Measurements from ENCODE around the gene SMIM24.
"Not testable (repeated sequence)": the region's sequence is repeated elsewhere in the genome, so short reads cannot be mapped to it uniquely, and the experiment has no call there.

Gene SMIM24

DNA sequence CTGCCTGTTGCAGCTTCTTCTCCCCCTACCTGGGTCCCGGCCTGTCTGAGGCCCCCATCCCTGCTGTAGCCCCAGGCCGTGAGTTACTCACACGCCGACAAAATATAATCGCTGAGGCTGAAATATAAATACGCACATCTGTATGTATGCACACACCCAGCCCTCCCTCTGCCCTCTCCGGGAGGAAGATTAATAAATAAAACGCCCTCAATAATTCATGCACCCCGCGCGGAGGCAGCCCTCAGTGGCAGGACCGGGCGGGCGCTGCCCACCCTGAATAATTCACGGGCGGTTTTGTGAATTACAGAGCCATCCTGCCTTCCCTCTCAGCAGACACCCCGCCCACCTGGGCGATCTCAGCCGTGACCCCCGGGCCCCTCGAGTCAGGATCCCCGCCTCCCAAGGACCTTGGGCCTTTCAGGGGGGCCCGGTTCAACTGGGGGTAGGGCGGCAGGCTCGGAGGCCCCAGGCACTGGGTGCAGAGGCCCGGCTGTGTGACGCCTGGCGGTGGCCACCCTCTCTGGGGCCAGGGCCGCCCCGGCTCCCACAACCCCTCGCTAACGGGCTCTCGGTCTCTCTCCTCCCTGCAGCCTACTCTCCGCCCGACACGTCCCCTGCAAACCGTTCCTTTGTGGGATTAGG lies 24.2 kb downstream of the SMIM24 start:
- no peak for DNase-seq (ENCODE audit: low read depth in 2 of 2)

DNA sequence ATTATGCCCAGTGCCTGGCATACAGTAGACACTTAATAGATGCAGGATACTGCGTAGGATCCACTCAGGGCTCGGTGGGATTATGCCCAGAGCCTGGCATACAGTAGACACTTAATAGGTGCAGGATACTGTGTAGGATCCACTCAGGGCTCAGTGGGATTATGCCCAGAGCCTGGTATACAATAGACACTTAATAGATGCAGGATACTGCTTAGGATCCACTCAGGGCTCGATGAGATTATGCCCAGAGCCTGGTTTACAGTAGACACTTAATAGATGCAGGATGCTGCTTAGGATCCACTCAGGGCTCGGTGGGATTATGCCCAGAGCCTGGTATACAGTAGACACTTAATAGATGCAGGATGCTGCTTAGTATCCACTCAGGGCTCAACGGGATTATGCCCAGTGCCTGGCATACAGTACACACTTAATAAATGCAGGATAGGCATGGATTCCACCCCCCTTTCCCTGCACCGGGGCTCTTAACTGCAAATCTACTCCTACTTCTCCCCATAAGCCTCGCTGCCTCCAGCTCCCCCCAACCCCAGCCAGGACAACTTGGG lies 24.9 kb downstream of the SMIM24 start:
- DNase-seq (ENCODE audit: low read depth in 2 of 2) = no peak

DNA sequence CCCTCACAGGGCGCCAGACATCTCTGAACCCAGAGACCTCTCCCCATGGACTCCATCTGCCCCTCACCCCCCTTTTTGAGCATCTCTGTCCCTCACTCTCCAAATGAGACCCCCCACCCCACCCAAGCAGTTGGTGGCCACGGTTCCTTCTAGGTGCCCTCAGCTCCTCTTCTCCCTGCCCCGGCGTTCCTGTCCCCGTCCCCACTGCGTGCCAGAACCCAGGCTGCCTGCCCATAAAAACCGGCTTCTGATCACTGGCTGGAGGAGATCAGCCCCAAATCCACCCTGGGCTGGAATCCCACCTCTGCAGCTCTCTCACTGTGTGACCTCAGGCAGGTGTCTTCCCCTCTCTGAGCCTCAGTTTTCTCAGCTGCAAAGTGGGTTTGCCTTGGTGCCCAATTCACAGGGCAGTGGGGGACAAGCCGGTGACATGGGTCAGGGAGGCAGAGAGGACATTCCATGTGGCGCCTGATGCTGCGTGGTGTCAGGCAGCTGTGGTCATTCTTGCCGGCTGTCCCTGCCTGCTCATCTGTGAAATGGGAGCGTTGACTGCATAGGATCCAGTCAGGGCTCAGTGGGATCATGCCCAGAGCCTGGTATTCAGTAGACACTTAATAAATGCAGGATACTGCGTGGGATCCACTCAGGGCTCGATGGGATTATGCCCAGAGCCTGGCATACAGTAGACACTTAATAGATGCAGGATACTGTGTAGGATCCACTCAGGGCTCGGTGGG lies 25.5 kb downstream of the SMIM24 start:
- no peak for DNase-seq (ENCODE audit: low read depth in 2 of 2)

DNA sequence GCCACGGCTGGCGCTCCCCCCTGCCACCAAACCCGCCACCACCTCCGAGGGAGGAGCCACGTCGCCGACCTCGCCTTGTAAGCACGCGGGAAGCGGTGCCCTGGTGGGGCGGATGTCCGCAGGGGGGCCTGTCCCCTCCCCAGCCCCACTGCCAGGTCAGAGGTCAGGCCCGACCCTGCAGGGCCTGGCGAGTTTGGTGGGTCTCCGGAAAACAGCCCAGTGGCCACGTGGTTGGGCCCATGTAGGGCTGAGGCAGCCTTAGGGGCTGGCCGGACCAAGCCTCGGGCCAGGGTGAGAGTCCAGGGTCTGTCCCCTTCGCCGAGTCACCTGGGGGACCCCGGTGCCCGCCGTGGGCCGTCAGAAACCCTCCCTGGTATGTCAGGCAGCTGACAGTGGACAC lies 26.5 kb downstream of the SMIM24 start:
- no peak for DNase-seq (ENCODE audit: low read depth in 2 of 2)

DNA sequence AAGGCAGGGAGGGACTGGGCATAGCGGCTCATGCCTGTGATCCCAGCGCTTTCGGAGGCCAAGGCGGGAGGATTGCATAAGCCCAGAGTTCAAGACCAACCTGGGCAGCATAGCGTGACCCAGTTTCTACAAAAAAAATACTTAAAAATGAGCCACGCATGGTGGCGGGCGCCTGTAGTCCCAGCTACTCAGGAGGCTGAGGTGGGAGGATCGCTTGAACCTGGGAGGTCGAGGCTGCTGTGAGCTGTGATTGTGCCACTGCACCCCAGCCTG lies 27.4 kb downstream of the SMIM24 start:
- not testable (repeated sequence) for DNase-seq (ENCODE audit: low read depth in 2 of 2)

DNA sequence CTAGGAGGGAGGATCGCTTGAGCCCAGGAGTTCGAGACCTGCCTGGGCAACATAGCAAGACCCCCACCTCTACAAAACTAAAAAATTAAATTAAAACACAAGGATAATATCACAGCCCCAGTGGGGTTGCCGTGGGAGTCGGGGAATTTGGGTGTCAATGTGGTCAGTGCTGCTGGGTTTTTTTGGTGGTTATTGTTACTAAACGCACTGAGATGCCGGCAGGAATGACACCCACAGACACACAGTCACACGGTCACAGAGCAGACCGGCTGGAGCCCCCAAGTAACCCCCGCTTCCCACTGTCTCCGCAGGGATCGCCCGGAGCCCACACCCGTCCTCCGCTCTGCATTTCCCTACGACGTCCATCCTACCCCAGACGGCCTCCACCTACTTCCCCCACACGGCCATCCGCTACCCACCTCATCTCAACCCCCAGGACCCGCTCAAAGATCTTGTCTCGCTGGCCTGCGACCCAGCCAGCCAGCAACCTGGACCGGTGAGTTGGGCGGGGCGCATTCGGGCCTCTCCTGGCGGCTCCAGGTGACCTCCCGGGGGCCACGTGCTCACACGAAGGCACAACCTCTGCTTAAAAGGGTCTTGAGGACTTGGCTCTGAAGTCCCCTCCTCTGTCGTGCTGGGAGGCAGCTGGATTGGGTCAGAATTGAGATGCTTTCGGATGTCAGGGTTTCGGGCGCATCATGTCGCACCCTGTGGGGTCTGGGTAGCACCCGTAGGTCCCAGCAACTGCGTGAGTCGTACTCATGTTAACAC lies 28.0 kb downstream of the SMIM24 start:
- no peak for DNase-seq (ENCODE audit: low read depth in 2 of 2)

DNA sequence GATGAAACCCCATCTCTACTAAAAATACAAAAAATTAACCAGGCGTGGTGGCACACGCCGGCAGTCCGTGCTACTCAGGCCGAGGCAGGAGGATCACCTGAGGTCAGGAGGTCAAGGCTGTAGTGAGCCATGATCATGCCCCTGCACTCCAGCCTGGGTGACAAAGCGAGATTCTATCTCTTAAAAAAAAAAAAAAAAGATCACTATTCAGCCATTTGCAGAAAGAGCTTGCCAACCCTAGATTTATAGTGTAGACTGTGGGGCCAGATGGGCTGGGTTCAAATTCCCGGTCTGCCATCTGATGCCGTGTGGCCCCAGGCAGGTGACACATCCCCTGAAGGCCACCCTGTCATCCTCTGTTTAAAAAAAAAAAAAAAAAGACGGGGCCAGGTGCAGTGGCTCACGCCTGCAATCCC lies 28.9 kb downstream of the SMIM24 start:
- DNase-seq (ENCODE audit: low read depth in 2 of 2) = no peak

DNA sequence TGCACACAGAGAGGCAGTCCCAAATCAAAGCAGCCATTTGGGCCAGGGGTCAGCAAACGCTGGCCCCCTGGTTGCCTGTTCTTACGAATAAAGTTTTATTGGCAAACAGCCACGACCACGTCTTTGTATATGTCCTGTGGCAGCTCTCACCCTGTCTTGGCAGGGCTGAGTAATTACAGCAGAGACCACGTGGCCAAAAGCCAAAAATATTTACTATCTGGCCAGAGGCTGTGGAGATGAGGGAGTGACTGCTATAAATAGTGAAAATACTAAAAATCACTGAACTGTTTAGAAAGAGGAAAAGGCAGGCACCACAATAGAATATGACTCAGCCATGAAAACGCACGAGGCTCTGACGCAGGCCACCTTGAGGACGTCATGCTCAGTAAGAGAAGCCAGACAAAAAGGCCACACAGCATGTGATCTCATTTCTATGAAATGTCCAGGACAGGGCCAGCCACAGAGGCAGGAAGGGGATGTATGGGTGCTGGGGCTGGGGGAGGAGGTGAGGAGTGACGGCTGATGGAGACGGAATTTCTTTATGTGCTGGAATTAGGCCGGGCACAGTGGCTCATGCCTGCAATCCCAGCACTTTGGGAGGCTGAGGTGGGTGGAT lies 29.4 kb downstream of the SMIM24 start:
- no peak for DNase-seq (ENCODE audit: low read depth in 2 of 2)

DNA sequence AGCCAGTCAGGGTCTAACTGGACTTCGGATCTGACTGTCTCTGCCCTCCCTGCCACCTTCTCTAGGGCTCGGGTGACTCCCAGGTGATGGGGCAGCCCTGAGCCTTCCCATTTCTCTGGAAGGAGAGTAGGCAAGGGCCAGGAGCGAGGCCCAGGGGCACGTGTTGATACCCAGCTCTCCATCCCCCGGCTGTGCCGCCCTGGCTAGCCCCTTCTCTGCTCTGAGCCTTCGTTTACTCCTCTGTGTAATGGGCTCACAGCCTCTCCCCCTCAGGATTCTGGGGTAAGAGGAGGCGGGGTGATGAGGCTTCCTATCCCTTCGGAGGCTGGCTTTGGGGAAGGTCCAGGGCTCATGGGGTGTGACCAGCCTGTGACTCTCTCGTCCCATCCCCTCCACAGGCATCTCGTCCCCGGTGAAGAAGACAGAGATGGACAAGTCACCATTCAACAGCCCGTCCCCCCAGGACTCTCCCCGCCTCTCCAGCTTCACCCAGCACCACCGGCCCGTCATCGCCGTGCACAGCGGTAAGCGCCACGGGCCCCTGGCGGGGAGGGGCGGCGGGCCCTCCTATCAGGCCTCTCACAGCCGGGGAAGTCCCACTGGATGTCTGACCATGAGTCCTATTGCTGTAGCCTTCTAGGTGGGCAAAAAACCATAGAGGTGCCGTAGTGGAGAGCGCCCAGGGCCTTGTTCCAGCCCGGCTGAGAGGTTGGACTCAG lies 31.6 kb downstream of the SMIM24 start:
- no peak for DNase-seq (ENCODE audit: low read depth in 2 of 2)

DNA sequence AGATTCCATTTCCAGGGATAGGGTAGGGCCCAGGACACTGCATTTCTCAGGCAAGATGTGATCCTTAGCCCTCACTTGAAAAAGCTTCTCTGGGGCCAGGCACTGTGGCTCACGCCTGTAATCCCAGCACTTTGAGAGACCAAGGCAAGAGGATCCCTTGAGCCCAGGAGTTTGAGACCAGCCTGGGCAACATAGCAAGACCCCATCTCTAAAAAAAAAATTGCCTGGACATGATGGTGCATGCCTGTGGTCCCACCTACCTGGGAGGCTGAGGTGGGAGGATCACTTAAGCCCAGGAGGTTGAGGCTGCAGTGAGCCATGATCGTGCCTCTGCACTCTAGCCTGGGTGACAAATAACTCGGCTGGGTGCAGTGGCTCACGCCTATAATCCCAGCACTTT lies 33.7 kb downstream of the SMIM24 start:
- DNase-seq (ENCODE audit: low read depth in 2 of 2) = not testable (repeated sequence)

DNA sequence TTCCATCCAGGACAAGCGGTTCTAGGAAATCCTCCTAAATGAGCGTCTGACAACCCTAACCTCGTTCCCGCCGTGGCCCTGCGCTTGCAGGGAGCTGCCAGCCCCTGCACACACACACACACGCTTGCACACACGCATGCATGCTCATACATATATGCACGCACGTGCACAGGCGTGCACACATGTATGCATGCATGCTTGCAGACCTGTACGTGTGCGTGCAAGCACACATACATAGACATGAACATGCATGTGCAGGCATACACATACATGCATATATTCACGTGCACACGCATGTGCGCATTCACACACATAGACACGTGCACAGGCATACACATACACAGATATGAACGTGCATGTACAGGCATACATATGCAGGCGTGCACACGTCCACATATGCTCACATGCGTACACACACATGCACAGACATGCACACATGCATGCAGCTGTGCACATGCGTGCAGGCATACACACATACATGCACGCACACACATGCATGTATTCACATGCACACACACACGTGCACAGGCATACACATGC lies 35.6 kb downstream of the SMIM24 start:
- DNase-seq (ENCODE audit: low read depth in 2 of 2) = no peak

DNA sequence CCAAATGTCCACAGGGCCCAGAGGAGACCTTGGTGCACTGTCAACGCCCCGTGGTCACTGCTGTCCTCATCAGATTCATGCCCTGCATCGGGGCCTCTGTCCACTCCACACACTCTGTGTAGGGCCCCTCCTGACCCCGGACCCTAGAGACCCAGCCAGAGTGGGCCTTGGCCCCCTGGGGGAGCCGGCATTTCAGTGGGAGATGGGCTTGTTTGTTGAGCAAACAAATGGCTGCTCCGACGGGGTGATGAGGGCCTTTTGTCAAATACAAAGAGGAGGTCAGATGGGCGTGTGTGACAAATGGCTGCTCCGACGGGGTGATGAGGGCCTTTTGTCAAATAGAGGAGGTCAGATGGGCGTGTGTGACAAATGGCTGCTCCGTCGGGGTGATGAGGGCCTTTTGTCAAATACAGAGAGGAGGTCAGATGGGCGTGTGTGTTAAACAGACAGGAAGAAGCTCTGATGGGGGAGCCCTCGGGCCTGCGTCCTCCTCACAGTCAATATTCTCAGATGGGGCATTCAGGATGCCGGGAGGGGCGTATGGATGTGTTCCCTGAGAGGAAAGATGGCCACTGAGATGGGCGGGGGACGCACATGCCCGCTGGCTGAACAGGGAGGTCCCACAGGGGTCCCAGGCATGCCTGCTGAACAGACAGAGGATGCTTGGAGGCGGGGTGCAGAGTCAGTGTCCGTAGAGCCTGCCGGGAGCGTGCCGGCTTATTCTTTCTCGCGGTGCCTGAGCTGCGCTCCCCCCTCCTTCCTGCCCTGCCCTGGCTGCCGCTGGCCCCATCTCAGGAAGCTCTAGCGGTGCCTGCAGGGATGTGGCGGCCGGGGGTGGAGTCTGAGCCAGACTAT lies 36.3 kb downstream of the SMIM24 start:
- DNase-seq (ENCODE audit: low read depth in 2 of 2) = no peak

DNA sequence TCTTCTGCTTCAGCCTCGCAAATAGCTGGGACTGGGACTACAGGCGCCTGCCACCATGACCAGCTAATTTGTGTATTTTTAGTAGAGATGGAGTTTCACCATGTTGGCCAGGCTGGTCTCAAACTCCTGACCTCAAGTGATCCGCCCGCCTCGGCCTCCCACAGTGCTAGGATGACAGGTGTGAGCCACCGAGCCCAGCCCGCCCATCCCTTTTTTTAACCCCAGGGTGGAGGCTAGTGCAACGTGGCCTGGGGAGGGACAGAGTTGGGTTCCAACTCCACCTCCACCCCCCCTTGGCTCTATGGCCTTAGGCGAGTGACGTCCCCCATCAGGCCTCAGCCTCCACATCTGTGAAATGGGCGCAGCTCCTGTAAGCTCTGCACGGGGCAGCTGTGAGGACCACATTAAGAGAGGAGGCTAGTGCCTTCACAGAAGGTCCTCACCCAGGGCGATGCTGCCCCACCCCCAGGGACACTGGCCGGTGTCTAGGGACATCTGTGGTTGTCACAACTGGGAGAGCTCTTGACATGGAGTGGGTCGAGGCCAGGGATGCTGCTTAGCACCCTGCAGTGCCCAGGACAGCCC lies 37.7 kb downstream of the SMIM24 start:
- DNase-seq (ENCODE audit: low read depth in 2 of 2) = no peak

DNA sequence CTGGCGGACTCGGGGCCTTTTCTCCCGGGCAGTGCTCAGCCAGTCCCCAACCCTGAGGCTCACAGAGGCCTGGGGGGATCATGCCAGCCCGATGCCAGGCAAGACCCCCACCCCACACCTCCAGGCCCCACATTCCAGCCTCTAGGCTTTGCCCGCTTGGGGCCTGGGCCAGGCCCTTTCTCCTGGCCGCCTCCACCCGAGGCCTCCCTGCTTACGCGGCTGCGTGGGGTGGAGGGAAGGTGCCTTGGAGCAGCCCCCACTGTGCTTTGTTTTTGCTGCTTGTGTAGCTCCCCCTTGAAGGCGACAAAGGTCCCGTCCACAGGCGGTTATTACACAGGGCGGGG lies 38.4 kb downstream of the SMIM24 start:
- DNase-seq (ENCODE audit: low read depth in 2 of 2) = no peak

DNA sequence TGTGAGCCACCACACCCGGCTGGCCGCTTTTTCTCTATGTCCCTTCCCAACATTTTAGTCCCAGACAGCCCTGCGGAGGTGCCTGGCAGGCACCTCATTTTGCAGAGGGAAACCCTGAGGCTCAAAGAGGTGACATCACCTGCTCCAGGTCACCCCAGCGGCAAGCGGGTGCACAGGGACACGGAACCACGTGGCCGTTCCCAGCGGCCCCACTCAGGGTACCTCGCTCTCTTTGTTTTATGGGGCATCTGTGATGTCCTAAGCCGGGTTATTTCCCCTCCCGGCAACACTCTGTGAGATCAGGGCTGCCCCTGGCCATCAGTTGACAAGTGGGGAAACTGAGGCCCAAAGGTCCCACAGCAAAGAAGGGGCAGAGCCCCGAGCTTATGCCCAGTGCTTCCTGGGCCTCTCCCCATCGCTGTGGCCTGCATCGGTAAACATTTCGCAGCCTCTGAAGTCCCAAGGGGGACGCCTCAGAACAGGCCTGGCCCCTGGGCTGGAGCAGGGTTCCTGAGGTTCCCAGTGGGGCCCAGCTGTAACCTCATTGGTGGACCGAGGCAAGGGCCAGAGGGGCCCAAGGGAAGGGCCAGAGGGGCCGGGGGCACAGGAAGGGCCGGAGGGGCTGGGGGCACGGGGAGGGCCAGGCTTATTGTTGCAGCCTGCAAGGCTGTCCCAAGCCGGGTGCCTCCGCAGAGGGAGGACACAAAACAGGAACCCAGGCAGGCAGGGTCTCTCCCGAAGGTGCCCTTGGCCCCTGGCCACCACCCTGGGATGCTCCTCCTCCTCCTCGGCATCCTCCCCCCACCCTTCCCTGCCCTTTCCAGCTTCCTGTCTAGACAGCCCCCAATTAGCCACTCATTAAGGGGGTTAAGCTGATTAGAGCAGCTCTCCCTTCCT lies 39.0 kb downstream of the SMIM24 start:
- DNase-seq (ENCODE audit: low read depth in 2 of 2) = no peak

DNA sequence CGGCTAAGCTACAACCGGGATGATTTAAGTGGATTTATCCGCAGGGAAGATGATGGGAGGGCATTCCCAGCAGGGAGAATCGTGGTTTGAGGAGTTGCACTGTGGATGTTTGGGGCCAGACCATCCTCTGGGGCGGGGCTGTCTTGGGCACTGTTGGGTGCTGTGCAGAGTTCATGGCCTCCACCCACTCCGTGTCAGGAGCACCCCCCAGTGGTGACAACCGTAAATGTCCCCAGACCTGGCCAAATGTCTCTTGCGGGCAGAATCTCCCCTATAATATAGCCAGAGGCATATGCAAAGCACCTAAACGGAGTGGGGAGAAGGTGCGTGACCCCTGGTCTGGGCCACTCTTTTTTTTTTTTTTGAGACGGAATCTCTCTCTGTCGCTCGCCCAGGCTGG lies 40.2 kb downstream of the SMIM24 start:
- peak in 1 of 2 donors; percentile 40 for DNase-seq (ENCODE audit: low read depth in 2 of 2)

DNA sequence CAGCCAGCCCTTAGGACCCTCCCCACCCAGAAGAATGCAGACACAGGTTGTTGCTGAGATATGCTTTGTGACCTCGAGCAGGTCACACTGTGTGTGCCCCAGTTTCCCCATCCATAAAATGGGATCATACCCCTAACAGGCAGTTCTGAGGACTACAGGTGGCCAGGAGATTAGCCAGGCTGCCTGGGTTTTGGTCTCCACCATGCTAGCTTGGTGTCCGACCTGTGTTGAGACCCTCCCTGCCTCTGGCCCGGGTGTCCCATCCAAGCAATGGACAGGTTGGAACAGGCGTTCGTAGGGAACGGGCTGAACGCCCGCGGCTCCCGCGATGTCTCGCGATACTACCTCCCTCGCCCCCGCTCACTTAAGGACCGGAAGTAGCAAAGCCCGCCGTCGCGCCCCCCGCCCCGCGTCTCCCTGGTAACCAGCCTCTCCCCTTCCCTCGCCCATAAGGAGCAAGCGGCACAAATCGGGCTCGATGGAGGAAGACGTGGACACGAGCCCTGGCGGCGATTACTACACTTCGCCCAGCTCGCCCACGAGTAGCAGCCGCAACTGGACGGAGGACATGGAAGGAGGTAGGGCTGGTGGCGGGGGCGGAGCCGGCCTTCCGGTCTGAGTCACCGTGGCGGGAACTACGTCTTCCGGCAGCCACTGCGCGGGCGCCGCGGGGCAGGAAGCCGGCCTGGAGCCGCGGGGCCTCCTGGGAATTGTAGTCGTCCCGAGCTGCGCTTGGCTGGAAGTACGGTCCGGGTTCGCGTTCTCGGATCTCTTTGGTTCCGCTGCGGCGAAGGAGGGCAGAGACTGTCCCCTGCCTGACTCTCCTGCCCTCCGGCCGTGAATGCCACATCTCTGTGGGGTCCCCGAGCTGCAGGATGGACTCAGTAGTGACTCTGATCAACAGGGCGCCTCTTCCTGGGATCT lies 45.4 kb downstream of the SMIM24 start:
- DNase-seq (ENCODE audit: low read depth in 2 of 2) = peak; percentile 90 to 92
